Central memory CD8-positive, alpha-beta T cell (primary cell): ENCODE data around the gene USF2.
"Not testable (repeated sequence)": the region's sequence is repeated elsewhere in the genome, so short reads cannot be mapped to it uniquely, and the experiment has no call there.

Experiments used
- ATAC-seq: fragments of 150-1000 bp; cut with Tn5 transposase; replicated peaks from 2 replicates; pipeline ENCODE4 v1.10.0; 2022; ENCODE audit warnings: mild to moderate bottlenecking, moderate FRiP score, moderate number of reproducible peaks; ENCODE audit not compliant: poor library complexity, severe bottlenecking; ENCODE audit errors: extremely low read depth
- DNase-seq, 2 donors: peaks; one replicate each; pipeline ENCODE4 v3.0.0; 2021; ENCODE audit warnings: low spot score in 2 of 2
- H3K27ac Mint-ChIP-seq: one replicate; pipeline ENCODE4 v1.8.0; 2022; ENCODE audit warnings: low read depth, mild to moderate bottlenecking, moderate library complexity, mixed read lengths
- H3K27me3 Mint-ChIP-seq: one replicate; pipeline ENCODE4 v1.8.0; 2022; ENCODE audit warnings: mixed read lengths
- H3K36me3 Mint-ChIP-seq: one replicate; pipeline ENCODE4 v1.8.0; 2022; ENCODE audit warnings: mild to moderate bottlenecking, moderate library complexity, mixed read lengths; ENCODE audit not compliant: insufficient read depth
- H3K4me1 Mint-ChIP-seq: one replicate; pipeline ENCODE4 v1.8.0; 2022; ENCODE audit warnings: mixed read lengths
- H3K4me3 Mint-ChIP-seq: one replicate; pipeline ENCODE4 v1.8.0; 2022; ENCODE audit warnings: mild to moderate bottlenecking, moderate library complexity, mixed read lengths
- H3K9me3 Mint-ChIP-seq: one replicate; pipeline ENCODE4 v1.8.0; 2022; ENCODE audit warnings: mixed read lengths

Gene USF2

GRCh38 chr19:35268536-35269437 is at the start of gene USF2:
USF2 (plus strand) TSS chr19:35268962; CDS start chr19:35269102, 140 bp downstream.
- peak; percentile 31 for ATAC-seq
- Mint-ChIP-seq H3K4me1 (peaks cover 41% of the 10 kb centered on the region), H3K27ac (peak within 1 kb of the TSS; percentile 94), H3K9me3 (no peaks in the 10 kb centered on the region), H3K36me3 (peaks cover 48% of the 10 kb centered on the region), H3K27me3 (no peaks in the 10 kb centered on the region), H3K4me3 (peak within 1 kb of the TSS; percentile 89)
- peak in 1 of 2 donors; percentile 30 for DNase-seq

- Mint-ChIP-seq H3K27me3 (no peaks in the 10 kb centered on the region), H3K4me1 (peaks cover 24% of the 10 kb centered on the region), H3K36me3 (no peaks in the 10 kb centered on the region), H3K4me3 (no peak overlapping the region), H3K9me3 (no peaks in the 10 kb centered on the region), H3K27ac (no peak overlapping the region)
- no peak for DNase-seq
- no peak for ATAC-seq
Measured at GRCh38 chr19:35219008-35219407, 49.8 kb upstream of the USF2 start.

- no peaks in the 10 kb centered on the region for H3K27me3 Mint-ChIP-seq
- no peak overlapping the region for H3K4me3 Mint-ChIP-seq
- no peaks in the 10 kb centered on the region for H3K36me3 Mint-ChIP-seq
- H3K9me3 Mint-ChIP-seq = no peaks in the 10 kb centered on the region
- peaks cover 13% of the 10 kb centered on the region for H3K4me1 Mint-ChIP-seq
- ATAC-seq (no peak), DNase-seq (no peak)
- H3K27ac Mint-ChIP-seq = no peak overlapping the region
Measured at GRCh38 chr19:35220315-35220921, 48.3 kb upstream of the USF2 start.

GRCh38 chr19:35220973-35221590 is 47.7 kb upstream of the USF2 start:
- not testable (repeated sequence) for H3K4me1 Mint-ChIP-seq, H3K4me3 Mint-ChIP-seq

GRCh38 chr19:35222373-35223015 is 46.3 kb upstream of the USF2 start:
- no peaks in the 10 kb centered on the region for H3K27me3 Mint-ChIP-seq
- no peak for ATAC-seq
- H3K27ac Mint-ChIP-seq = no peak overlapping the region
- no peaks in the 10 kb centered on the region for H3K4me1 Mint-ChIP-seq
- H3K4me3 Mint-ChIP-seq = no peak overlapping the region
- H3K36me3 Mint-ChIP-seq = no peaks in the 10 kb centered on the region
- no peaks in the 10 kb centered on the region for H3K9me3 Mint-ChIP-seq
- no peak for DNase-seq

More at GRCh38 chr19:35220973-35221590, 47.7 kb upstream of the USF2 start:
- not testable (repeated sequence) for H3K27me3 Mint-ChIP-seq, H3K36me3 Mint-ChIP-seq, H3K9me3 Mint-ChIP-seq, ATAC-seq, DNase-seq, H3K27ac Mint-ChIP-seq

- DNase-seq (no peak), ATAC-seq (no peak)
- H3K4me3 Mint-ChIP-seq = no peak overlapping the region
- no peaks in the 10 kb centered on the region for H3K36me3 Mint-ChIP-seq
- no peak overlapping the region for H3K27ac Mint-ChIP-seq
- no peaks in the 10 kb centered on the region for H3K4me1 Mint-ChIP-seq
- H3K9me3 Mint-ChIP-seq = no peaks in the 10 kb centered on the region
- H3K27me3 Mint-ChIP-seq = no peaks in the 10 kb centered on the region
Measured at GRCh38 chr19:35223084-35223790, 45.5 kb upstream of the USF2 start.

- Mint-ChIP-seq H3K27ac (no peak overlapping the region), H3K4me3 (no peak overlapping the region), H3K4me1 (no peaks in the 10 kb centered on the region), H3K27me3 (no peaks in the 10 kb centered on the region), H3K36me3 (no peaks in the 10 kb centered on the region), H3K9me3 (no peaks in the 10 kb centered on the region)
- no peak for DNase-seq
- ATAC-seq = no peak
Measured at GRCh38 chr19:35223862-35224505, 44.8 kb upstream of the USF2 start.

GRCh38 chr19:35224681-35225571 is 43.8 kb upstream of the USF2 start:
- Mint-ChIP-seq H3K9me3 (no peaks in the 10 kb centered on the region), H3K36me3 (no peaks in the 10 kb centered on the region), H3K4me1 (no peaks in the 10 kb centered on the region), H3K4me3 (no peak overlapping the region), H3K27me3 (peaks cover 7% of the 10 kb centered on the region), H3K27ac (no peak overlapping the region)
- no peak for DNase-seq
- no peak for ATAC-seq

- DNase-seq = no peak
- H3K4me1 Mint-ChIP-seq = no peaks in the 10 kb centered on the region
- H3K27ac Mint-ChIP-seq = no peak overlapping the region
- H3K4me3 Mint-ChIP-seq = no peak overlapping the region
- H3K9me3 Mint-ChIP-seq = no peaks in the 10 kb centered on the region
- no peak for ATAC-seq
- peaks cover 9% of the 10 kb centered on the region for H3K27me3 Mint-ChIP-seq
- no peaks in the 10 kb centered on the region for H3K36me3 Mint-ChIP-seq
Measured at GRCh38 chr19:35225951-35226350, 42.8 kb upstream of the USF2 start.

GRCh38 chr19:35226748-35227147 is 42.0 kb upstream of the USF2 start:
- H3K9me3 Mint-ChIP-seq = no peaks in the 10 kb centered on the region
- no peak overlapping the region for H3K4me3 Mint-ChIP-seq
- H3K36me3 Mint-ChIP-seq = peaks cover 2% of the 10 kb centered on the region
- no peak for ATAC-seq
- no peak for DNase-seq
- H3K4me1 Mint-ChIP-seq = no peaks in the 10 kb centered on the region
- H3K27ac Mint-ChIP-seq = no peak overlapping the region
- peaks cover 9% of the 10 kb centered on the region for H3K27me3 Mint-ChIP-seq
